Measurements from ENCODE around the gene NAA50.

GRCh38 chr3:113685956-113686721, 59.9 kb downstream of the NAA50 start:
- no peak for TF ChIP-seq CTCF (tag by site-specific recombination; IDR thresholded peaks at IDR 0.05)
- no peak for TF ChIP-seq ZBTB17 (tag by site-specific recombination; IDR thresholded peaks at IDR 0.05)
- no peak for TF ChIP-seq YY1 (tag by site-specific recombination; IDR thresholded peaks at IDR 0.05)
- no peak for TF ChIP-seq ZXDB (tag by site-specific recombination; IDR thresholded peaks at IDR 0.05)
- no peak for TF ChIP-seq KLF7 (tag by site-specific recombination; IDR thresholded peaks at IDR 0.05; ENCODE audit: borderline replicate concordance)
- no peak for TF ChIP-seq ZBTB7A (tag by site-specific recombination; IDR thresholded peaks at IDR 0.05; ENCODE audit: low read depth)
- TF ChIP-seq ZNF792 (tag by site-specific recombination; IDR thresholded peaks at IDR 0.05): no peak
- no peak for TF ChIP-seq ZNF433 (tag by site-specific recombination; IDR thresholded peaks at IDR 0.05; ENCODE audit: low read depth)
- TF ChIP-seq YY2 (tag by site-specific recombination; IDR thresholded peaks at IDR 0.05): no peak
- TF ChIP-seq ZBTB26 (tag by site-specific recombination; optimal IDR thresholded peaks at IDR 0.05): no peak
- TF ChIP-seq, protein P1, sequence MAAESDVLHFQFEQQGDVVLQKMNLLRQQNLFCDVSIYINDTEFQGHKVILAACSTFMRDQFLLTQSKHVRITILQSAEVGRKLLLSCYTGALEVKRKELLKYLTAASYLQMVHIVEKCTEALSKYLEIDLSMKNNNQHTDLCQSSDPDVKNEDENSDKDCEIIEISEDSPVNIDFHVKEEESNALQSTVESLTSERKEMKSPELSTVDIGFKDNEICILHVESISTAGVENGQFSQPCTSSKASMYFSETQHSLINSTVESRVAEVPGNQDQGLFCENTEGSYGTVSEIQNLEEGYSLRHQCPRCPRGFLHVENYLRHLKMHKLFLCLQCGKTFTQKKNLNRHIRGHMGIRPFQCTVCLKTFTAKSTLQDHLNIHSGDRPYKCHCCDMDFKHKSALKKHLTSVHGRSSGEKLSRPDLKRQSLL (tag by site-specific recombination; IDR thresholded peaks at IDR 0.05): no peak
- no peak for TF ChIP-seq ZNF580 (tag by site-specific recombination; IDR thresholded peaks at IDR 0.05)
- no peak for TF ChIP-seq PRDM10 (tag by site-specific recombination; IDR thresholded peaks at IDR 0.05)
- TF ChIP-seq ZBTB8A (tag by site-specific recombination; IDR thresholded peaks at IDR 0.05): no peak
